Fibroblast of lung (primary cell): ENCODE results near the gene LRRC8C. TPM values are rescaled to one million over a fixed set of nuclear protein-coding genes. Genes with fewer than 3 reads are reported as not detected.

ENCODE experiments used
- DNase-seq, 2 donors: peaks; one replicate each; pipeline versions ENCODE4 v3.0.0 to v3.0.0-alpha.2; 2010; ENCODE audit warnings: low read depth in 2 of 2
- H2AFZ ChIP-seq: 2 replicates; pipeline ENCODE4 v1.5.1; 2012; ENCODE audit warnings: low read length, control low read depth, inconsistent platforms
- H3K27ac ChIP-seq: 2 replicates; pipeline ENCODE4 v1.5.1; 2011; ENCODE audit warnings: low read length, control low read depth; ENCODE audit not compliant: insufficient read depth
- H3K27me3 ChIP-seq: 2 replicates; pipeline ENCODE4 v1.5.1; 2011; ENCODE audit warnings: mild to moderate bottlenecking, low read length; ENCODE audit not compliant: control insufficient read depth, insufficient read depth
- H3K36me3 ChIP-seq: 2 replicates; pipeline ENCODE4 v1.5.1; 2011; ENCODE audit warnings: low read length; ENCODE audit not compliant: control insufficient read depth, insufficient read depth
- H3K4me1 ChIP-seq: 2 replicates; pipeline ENCODE4 v1.5.1; 2011; ENCODE audit warnings: low read length; ENCODE audit not compliant: control insufficient read depth, insufficient read depth; ENCODE audit errors: extremely low read depth
- H3K4me2 ChIP-seq: 2 replicates; pipeline ENCODE4 v1.5.1; 2011; ENCODE audit warnings: low read length, control low read depth; ENCODE audit not compliant: insufficient read depth; ENCODE audit errors: extremely low read depth
- H3K4me3 ChIP-seq, 4 experiments: fragments of 200-600 bp in 1 of 4; sonication (generic) in 1 of 4; replicated peaks in 1 of 4; 2 replicates each; pipeline ENCODE4 v1.5.1; 2011 to 2016; ENCODE audit warnings: low read length in 4 of 4, low read depth in 3 of 4, mild to moderate bottlenecking in 3 of 4, control low read depth in 2 of 4, inconsistent platforms in 1 of 4, mixed read lengths in 1 of 4; ENCODE audit not compliant: insufficient read depth in 1 of 4; ENCODE audit errors: control extremely low read depth in 1 of 4
- H3K79me2 ChIP-seq: 2 replicates; pipeline ENCODE4 v1.5.1; 2012; ENCODE audit warnings: mild to moderate bottlenecking, low read length, inconsistent platforms; ENCODE audit not compliant: control insufficient read depth, insufficient read depth
- H3K9ac ChIP-seq: 2 replicates; pipeline ENCODE4 v1.5.1; 2011; ENCODE audit warnings: mild to moderate bottlenecking, low read length, control low read depth; ENCODE audit not compliant: insufficient read depth
- H3K9me3 ChIP-seq: 2 replicates; pipeline ENCODE4 v1.5.1; 2012; ENCODE audit warnings: low read depth, low read length; ENCODE audit not compliant: control insufficient read depth, insufficient read depth
- H4K20me1 ChIP-seq: 2 replicates; pipeline ENCODE4 v1.5.1; 2011; ENCODE audit warnings: low read length; ENCODE audit not compliant: control insufficient read depth, insufficient read depth; ENCODE audit errors: extremely low read depth
- CTCF ChIP-seq, 2 donors: IDR thresholded peaks in 1 of 2; conservative IDR thresholded peaks in 1 of 2; 1 replicate in 1 of 2; 2 replicates in 1 of 2; pipeline ENCODE4 v1.5.1; 2011 to 2012; ENCODE audit warnings: low read length in 2 of 2, control low read depth in 1 of 2, inconsistent platforms in 1 of 2, low read depth in 1 of 2, mild to moderate bottlenecking in 1 of 2
- EZH2 ChIP-seq: IDR thresholded peaks from 2 replicates; pipeline ENCODE4 v1.5.1; 2012; ENCODE audit warnings: low read length, control low read depth, mild to moderate bottlenecking; ENCODE audit errors: missing control alignments
- polyA plus RNA-seq, 2 donors: library from polyadenylated mRNA; depleted of rRNA in 1 of 2; stranded (reverse) in 1 of 2; unstranded in 1 of 2; fragments of >200 nt; gene quantifications; 2 replicates each; pipeline ENCODE4 v1.2.1, GENCODE V29; 2011 to 2012; ENCODE audit warnings: missing spikeins in 1 of 2
- total RNA-seq: library from RNA; depleted of rRNA; stranded (reverse); fragments of >200 nt; gene quantifications from 2 replicates; pipeline ENCODE4 v1.2.1, GENCODE V29; 2014

The LRRC8C gene
- total and polyA plus RNA-seq, 2 donors (not counting 1 experiment from before 2014, with no cell fraction given) = 5.4 to 13.2 TPM

GRCh38 chr1:89670711-89671110, 37.8 kb downstream of the LRRC8C start:
- Histone ChIP-seq H3K27me3 (no peaks in the 10 kb centered on the region), H3K27ac (no peak overlapping the region), H3K9me3 (no peaks in the 10 kb centered on the region), H2AFZ (no peak overlapping the region), H3K4me2 (no peak overlapping the region), H3K4me3 (no peak overlapping the region), H3K79me2 (peaks cover 46% of the 10 kb centered on the region), H3K4me1 (peaks cover 2% of the 10 kb centered on the region), H4K20me1 (no peaks in the 10 kb centered on the region), H3K9ac (no peak overlapping the region), H3K36me3 (no peaks in the 10 kb centered on the region)
- DNase-seq = no peak
- TF ChIP-seq EZH2 (no peak), CTCF (conservative IDR thresholded peaks at IDR 0.05 in 1 of 2, IDR thresholded peaks at IDR 0.05 in 1 of 2; ENCODE audit: low read depth in 1 of 2, low read length in 2 of 2) (no peak)

- Histone ChIP-seq H3K27me3 (no peaks in the 10 kb centered on the region), H3K4me1 (peaks cover 2% of the 10 kb centered on the region), H3K79me2 (peaks cover 43% of the 10 kb centered on the region), H3K27ac (no peak overlapping the region), H2AFZ (no peak overlapping the region), H3K36me3 (no peaks in the 10 kb centered on the region), H3K9me3 (no peaks in the 10 kb centered on the region), H4K20me1 (no peaks in the 10 kb centered on the region), H3K4me3 (no peak overlapping the region), H3K9ac (no peak overlapping the region), H3K4me2 (no peak overlapping the region)
- DNase-seq = peak in 1 of 2 donors; percentile 66
- TF ChIP-seq CTCF (conservative IDR thresholded peaks at IDR 0.05 in 1 of 2, IDR thresholded peaks at IDR 0.05 in 1 of 2; ENCODE audit: low read depth in 1 of 2, low read length in 2 of 2) (no peak), EZH2 (no peak)
These were observed 39.0 kb downstream of the LRRC8C start for GRCh38 chr1:89671775-89672488.

- Histone ChIP-seq H3K4me3 (no peak overlapping the region), H3K9ac (no peak overlapping the region), H3K27ac (no peak overlapping the region), H3K79me2 (peaks cover 42% of the 10 kb centered on the region), H3K4me1 (peaks cover 2% of the 10 kb centered on the region), H3K9me3 (no peaks in the 10 kb centered on the region), H3K36me3 (no peaks in the 10 kb centered on the region), H3K4me2 (no peak overlapping the region), H2AFZ (no peak overlapping the region), H3K27me3 (no peaks in the 10 kb centered on the region), H4K20me1 (no peaks in the 10 kb centered on the region)
- DNase-seq = peak; percentile 28 to 36
- no peak for TF ChIP-seq EZH2
- TF ChIP-seq CTCF (conservative IDR thresholded peaks at IDR 0.05 in 1 of 2, IDR thresholded peaks at IDR 0.05 in 1 of 2; ENCODE audit: low read depth in 1 of 2, low read length in 2 of 2) = no peak
These were observed 39.7 kb downstream of the LRRC8C start for GRCh38 chr1:89672489-89673183.
